Type B pancreatic cell (in vitro differentiated cells): ENCODE results near the gene ARHGAP15. TPM values are rescaled to one million over a fixed set of nuclear protein-coding genes. Genes with fewer than 3 reads are reported as not detected.

Experiments
- DNase-seq: peaks from one replicate; pipeline ENCODE4 v3.0.0; 2021; ENCODE audit warnings: mixed read lengths; ENCODE audit not compliant: unreplicated experiment; ENCODE audit errors: extremely low spot score
- H3K27ac Mint-ChIP-seq: 2 replicates; pipeline ENCODE4 v1.8.0; 2021; ENCODE audit warnings: mild to moderate bottlenecking, mixed read lengths
- H3K27me3 Mint-ChIP-seq: 2 replicates; pipeline ENCODE4 v1.8.0; 2021; ENCODE audit warnings: mixed read lengths
- H3K36me3 Mint-ChIP-seq: 2 replicates; pipeline ENCODE4 v1.8.0; 2021; ENCODE audit warnings: mixed read lengths
- H3K4me1 Mint-ChIP-seq: one replicate; pipeline ENCODE4 v1.8.0; 2021; ENCODE audit warnings: mixed read lengths; ENCODE audit not compliant: unreplicated experiment
- H3K4me3 Mint-ChIP-seq: 2 replicates; pipeline ENCODE4 v1.8.0; 2021; ENCODE audit warnings: mild to moderate bottlenecking, mixed read lengths
- H3K9me3 Mint-ChIP-seq: 2 replicates; pipeline ENCODE4 v1.8.0; 2021; ENCODE audit warnings: mixed read lengths
- total RNA-seq: library from RNA; stranded (reverse); gene quantifications from 2 replicates; pipeline ENCODE4 v1.2.1, GENCODE V29; 2021; ENCODE audit warnings: low replicate concordance
- TF ChIP-seq, protein P1 (sequence below): fragments of 200-600 bp; sonication (generic); conservative IDR thresholded peaks from 2 replicates; pipeline ENCODE4 v1.5.0; 2021; ENCODE audit warnings: antibody characterized with exemption, mild to moderate bottlenecking

The ARHGAP15 gene
- total RNA-seq, 1 donor from 2014 or later = not detected

DNA sequence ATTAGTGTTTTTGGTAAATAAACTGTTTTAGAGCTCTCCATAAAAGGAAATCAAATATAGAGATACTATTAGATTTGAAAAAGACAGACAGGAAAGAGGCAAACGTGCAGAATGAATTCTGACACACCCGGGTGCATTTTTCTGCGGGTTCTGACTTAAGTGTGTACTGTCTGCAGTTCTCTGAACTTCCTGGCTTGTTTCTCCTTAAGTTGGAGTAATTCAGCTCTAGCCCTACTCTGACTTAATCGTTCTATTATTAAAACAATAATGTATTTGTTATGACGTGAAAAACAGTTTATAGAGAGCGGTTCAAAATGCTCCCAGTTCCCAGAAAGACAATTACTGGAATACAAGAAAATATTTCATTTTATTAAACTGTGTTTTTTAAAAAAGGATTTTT, 305.9 kb downstream of the ARHGAP15 start:
- no peak overlapping the region for H3K4me3 Mint-ChIP-seq
- H3K36me3 Mint-ChIP-seq = no peaks in the 10 kb centered on the region
- no peaks in the 10 kb centered on the region for H3K4me1 Mint-ChIP-seq
- DNase-seq = no peak
- H3K27me3 Mint-ChIP-seq = no peaks in the 10 kb centered on the region
- H3K9me3 Mint-ChIP-seq = no peaks in the 10 kb centered on the region
- H3K27ac Mint-ChIP-seq = no peak overlapping the region
- TF ChIP-seq, protein P1, sequence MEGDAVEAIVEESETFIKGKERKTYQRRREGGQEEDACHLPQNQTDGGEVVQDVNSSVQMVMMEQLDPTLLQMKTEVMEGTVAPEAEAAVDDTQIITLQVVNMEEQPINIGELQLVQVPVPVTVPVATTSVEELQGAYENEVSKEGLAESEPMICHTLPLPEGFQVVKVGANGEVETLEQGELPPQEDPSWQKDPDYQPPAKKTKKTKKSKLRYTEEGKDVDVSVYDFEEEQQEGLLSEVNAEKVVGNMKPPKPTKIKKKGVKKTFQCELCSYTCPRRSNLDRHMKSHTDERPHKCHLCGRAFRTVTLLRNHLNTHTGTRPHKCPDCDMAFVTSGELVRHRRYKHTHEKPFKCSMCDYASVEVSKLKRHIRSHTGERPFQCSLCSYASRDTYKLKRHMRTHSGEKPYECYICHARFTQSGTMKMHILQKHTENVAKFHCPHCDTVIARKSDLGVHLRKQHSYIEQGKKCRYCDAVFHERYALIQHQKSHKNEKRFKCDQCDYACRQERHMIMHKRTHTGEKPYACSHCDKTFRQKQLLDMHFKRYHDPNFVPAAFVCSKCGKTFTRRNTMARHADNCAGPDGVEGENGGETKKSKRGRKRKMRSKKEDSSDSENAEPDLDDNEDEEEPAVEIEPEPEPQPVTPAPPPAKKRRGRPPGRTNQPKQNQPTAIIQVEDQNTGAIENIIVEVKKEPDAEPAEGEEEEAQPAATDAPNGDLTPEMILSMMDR = no peak

DNA sequence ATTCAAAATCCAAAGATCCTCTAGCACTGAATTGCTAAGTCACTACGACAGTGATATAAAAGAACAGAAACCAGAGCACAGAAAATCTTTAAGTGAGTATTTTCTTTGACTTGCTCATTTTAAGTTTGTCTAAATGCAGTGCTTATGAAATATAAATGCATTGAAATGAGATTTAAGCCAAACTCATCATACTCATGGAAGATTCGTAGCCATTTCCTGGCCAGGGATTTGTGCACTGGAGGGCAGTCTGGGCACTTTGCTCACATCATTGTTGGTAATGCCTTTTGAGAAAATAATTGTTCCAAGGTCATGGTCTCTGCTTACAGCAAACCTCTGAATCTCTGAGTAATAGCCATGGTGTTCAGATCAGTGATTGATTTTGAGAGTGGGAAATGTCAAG, 307.7 kb downstream of the ARHGAP15 start:
- no peaks in the 10 kb centered on the region for H3K4me1 Mint-ChIP-seq
- no peaks in the 10 kb centered on the region for H3K9me3 Mint-ChIP-seq
- no peaks in the 10 kb centered on the region for H3K36me3 Mint-ChIP-seq
- H3K27ac Mint-ChIP-seq = no peak overlapping the region
- H3K4me3 Mint-ChIP-seq = no peak overlapping the region
- no peaks in the 10 kb centered on the region for H3K27me3 Mint-ChIP-seq
- no peak for DNase-seq
- TF ChIP-seq, protein P1 = no peak

DNA sequence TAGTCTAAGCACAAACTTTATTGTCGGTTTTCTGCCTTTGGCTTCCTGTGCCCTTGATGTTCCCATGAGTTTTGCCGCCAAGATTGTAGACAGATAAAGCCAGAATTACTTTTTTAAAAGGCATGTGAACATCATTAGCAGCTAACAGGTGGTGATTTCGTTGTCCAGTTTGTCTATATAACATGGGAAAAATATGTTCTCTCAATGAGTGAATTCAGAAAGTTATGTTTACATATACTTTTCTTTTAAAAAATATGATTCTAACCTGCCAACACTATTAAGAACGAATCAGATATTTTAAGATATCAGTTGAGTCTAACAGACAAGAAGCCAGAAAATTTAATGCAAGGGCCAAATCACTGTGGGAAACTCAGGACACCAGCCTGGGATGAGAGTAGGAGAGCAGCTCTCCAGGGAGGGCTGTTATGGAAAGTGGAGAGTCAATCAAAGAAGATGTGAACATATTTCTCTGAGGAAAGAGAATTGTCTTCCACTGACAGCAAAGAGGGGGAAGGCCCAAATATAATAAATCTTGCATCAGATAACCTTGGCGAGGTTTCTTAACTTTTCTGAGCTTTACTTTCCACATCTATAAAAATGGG, 311.3 kb downstream of the ARHGAP15 start:
- no peak for DNase-seq
- no peaks in the 10 kb centered on the region for H3K36me3 Mint-ChIP-seq
- H3K4me1 Mint-ChIP-seq = no peaks in the 10 kb centered on the region
- H3K4me3 Mint-ChIP-seq = no peak overlapping the region
- H3K27ac Mint-ChIP-seq = no peak overlapping the region
- TF ChIP-seq, protein P1 = no peak
- H3K27me3 Mint-ChIP-seq = no peaks in the 10 kb centered on the region
- H3K9me3 Mint-ChIP-seq = no peaks in the 10 kb centered on the region

DNA sequence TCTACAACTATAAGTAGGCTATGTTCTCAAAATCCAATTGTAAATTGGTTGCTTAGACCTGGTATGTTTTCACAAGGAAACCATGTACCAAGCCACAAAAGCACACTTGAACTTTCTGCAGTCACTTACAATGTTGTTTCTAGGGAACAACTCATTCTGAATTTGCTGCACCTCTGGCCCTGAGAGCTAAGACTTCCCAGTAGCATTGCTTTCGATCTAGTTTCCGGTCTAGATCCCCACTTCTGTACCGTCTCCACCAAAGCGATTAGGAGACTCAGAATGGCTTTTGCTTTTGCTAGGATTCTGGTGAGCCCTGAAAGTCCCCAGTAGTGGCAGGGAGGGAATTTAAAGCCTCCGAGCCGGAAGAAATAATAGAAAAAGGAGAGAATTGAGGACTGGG, 313.0 kb downstream of the ARHGAP15 start:
- H3K27ac Mint-ChIP-seq = no peak overlapping the region
- H3K4me3 Mint-ChIP-seq = no peak overlapping the region
- H3K36me3 Mint-ChIP-seq = no peaks in the 10 kb centered on the region
- no peaks in the 10 kb centered on the region for H3K9me3 Mint-ChIP-seq
- TF ChIP-seq, protein P1 = no peak
- no peaks in the 10 kb centered on the region for H3K27me3 Mint-ChIP-seq
- no peak for DNase-seq
- H3K4me1 Mint-ChIP-seq = no peaks in the 10 kb centered on the region

DNA sequence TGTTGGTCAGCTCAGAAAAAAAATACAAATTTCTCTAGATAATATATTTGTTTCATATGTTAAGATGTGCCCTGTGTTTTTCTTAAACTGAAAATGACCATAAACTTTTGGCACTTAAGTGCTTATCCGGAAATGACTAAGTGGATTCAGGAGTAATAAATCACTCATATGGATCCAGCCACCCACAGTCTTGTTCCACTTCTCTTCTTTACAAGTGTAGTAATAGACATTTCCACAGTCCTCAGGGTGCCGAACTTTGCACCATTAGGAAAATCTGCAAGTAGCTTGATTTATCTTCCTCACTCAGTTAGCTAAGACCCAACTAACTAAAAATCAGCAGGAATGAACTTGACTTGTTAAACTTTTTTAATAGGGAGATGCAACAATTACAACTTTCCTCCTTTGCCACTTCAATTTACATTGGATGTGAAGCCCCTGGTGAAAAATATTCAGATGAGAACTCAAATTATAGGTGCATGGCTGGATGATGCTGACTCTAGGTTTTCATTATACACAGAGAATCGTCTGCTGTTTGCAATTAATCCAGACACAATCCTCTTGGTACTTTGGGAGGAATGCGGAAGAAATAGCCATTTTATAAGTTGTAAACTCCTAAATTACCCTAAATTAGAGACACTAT, 322.5 kb downstream of the ARHGAP15 start:
- H3K27me3 Mint-ChIP-seq = peaks cover 23% of the 10 kb centered on the region
- no peak overlapping the region for H3K27ac Mint-ChIP-seq
- no peaks in the 10 kb centered on the region for H3K36me3 Mint-ChIP-seq
- TF ChIP-seq, protein P1 = no peak
- no peak for DNase-seq
- peaks cover 22% of the 10 kb centered on the region for H3K4me1 Mint-ChIP-seq
- peaks cover 8% of the 10 kb centered on the region for H3K9me3 Mint-ChIP-seq
- peak overlapping the region; percentile 6 for H3K4me3 Mint-ChIP-seq
